GM12864 (cell line): ENCODE measurements around the gene CEACAM19.

Source experiments
- DNase-seq: peaks from one replicate; pipeline ENCODE4 v3.0.0-alpha.2; 2011; ENCODE audit warnings: low read depth
- H3K4me3 ChIP-seq: 2 replicates; pipeline ENCODE4 v1.5.1; 2011; ENCODE audit warnings: mild to moderate bottlenecking, low read depth, low read length, control low read depth
- TF ChIP-seq, protein P1 (sequence below): IDR thresholded peaks from 2 replicates; pipeline ENCODE4 v1.5.1; 2011; ENCODE audit warnings: low read depth, mild to moderate bottlenecking, moderate library complexity, low read length, control low read depth, inconsistent platforms; ENCODE audit errors: missing control alignments

Gene CEACAM19

GRCh38 chr19:44657211-44657921 lies 13.9 kb upstream of the CEACAM19 start:
- DNase-seq: peak; percentile 19
- H3K4me3 ChIP-seq: no peak overlapping the region
- TF ChIP-seq, protein P1, sequence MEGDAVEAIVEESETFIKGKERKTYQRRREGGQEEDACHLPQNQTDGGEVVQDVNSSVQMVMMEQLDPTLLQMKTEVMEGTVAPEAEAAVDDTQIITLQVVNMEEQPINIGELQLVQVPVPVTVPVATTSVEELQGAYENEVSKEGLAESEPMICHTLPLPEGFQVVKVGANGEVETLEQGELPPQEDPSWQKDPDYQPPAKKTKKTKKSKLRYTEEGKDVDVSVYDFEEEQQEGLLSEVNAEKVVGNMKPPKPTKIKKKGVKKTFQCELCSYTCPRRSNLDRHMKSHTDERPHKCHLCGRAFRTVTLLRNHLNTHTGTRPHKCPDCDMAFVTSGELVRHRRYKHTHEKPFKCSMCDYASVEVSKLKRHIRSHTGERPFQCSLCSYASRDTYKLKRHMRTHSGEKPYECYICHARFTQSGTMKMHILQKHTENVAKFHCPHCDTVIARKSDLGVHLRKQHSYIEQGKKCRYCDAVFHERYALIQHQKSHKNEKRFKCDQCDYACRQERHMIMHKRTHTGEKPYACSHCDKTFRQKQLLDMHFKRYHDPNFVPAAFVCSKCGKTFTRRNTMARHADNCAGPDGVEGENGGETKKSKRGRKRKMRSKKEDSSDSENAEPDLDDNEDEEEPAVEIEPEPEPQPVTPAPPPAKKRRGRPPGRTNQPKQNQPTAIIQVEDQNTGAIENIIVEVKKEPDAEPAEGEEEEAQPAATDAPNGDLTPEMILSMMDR: peak; percentile 94

DNA sequence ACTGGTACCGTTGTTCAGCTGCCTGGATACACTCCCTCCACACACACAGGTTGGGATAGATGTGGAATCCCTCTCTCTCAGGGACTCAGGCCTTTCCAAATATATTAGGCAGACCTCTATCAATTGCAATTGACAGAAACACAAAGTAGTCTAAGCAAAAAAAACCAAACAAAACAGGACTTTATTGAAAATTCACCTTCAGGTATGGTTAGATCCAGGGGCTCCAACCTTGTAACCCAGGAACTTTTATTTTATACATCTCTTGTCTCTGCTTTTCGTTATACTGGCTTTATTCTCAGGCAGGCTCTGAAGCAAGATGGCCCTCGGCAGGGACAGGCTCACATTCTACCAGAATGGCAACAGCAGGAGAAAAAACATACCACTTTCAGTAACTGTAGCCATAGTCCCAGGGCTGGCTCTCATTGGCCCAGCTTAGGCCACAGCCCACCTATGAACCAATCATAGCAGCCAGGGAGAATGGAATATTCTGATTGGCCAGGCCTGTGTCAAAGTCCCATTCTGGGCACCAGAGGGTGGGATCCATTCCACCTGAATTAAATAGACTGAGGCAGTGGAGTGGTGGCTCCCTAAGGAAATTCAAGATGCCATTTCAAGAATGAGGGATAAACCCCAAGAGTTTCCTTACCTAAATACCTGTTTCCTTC lies 13.1 kb upstream of the CEACAM19 start:
- no peak for DNase-seq
- TF ChIP-seq, protein P1: no peak
- no peak overlapping the region for H3K4me3 ChIP-seq

DNA sequence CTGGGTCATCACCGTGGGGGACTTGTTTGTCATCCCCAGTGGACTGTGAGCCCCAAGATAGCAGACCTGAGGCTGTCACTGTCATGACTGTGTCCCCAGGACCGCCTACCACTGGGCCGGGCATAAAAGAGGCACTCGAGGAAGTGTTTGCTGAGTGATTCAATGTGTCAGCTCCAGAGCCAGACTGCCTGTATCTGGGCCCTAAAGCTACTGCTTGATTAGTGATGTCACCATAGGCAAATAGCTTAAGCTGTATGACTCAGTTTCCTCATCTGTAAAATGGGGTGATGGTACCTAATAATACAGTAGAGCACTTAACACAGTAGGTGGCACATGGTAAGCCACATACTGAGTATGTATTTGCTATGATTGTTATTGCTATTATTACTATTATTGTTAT lies 11.2 kb upstream of the CEACAM19 start:
- H3K4me3 ChIP-seq: no peak overlapping the region
- no peak for DNase-seq
- TF ChIP-seq, protein P1: no peak

GRCh38 chr19:44661205-44661604 lies 10.1 kb upstream of the CEACAM19 start:
- TF ChIP-seq, protein P1: no peak
- H3K4me3 ChIP-seq: no peak overlapping the region
- DNase-seq: no peak

DNA sequence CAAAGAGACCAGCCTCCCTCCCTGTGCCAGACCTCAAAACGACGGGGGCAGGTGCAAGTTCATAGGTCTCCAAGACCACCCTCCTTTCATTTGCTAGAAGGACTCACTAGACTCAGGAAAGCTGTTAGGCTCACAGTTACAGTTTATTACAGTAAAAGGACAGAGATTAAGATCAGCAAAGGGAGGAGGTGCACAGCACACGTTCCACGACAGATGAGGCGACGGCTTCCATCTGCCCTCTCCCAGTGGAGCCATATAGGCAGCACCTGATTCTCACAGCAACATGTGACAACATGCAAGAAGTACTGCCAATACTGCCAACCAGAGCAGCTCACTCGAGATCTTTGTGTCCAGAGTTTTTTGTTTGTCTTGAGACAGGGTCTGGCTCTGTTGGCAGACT lies 9.4 kb upstream of the CEACAM19 start:
- TF ChIP-seq, protein P1: no peak
- H3K4me3 ChIP-seq: no peak overlapping the region
- no peak for DNase-seq

- DNase-seq: no peak
- no peak overlapping the region for H3K4me3 ChIP-seq
- TF ChIP-seq, protein P1: no peak
These were observed 8.4 kb upstream of the CEACAM19 start for GRCh38 chr19:44662691-44663385.
